Measurements from ENCODE around the gene PDE3A.

Gene PDE3A

DNA sequence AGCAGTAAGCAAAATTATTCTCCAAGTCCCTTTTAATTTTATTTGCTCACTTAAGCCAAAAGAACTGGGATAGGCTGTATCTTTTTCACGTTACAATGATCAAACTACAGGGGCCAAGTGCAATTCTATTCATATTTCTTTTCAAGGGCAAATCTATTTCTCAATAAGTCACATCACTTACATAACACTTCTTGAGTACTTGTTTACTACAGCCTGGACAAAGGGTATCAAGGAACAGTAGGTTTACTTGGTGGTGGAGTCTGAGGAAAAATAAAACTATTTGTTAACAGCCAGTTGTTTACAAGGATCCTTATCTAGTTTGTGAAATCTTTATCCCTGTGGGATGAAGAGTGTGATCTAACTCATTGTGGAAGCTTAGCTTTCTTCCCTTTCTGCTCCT is 72.1 kb downstream of the PDE3A start:
- no peak overlapping the region for H2AFZ ChIP-seq (ENCODE audit: low read length)
- no peaks in the 10 kb centered on the region for H4K20me1 ChIP-seq (ENCODE audit: insufficient read depth, low read length, poor library complexity, severe bottlenecking)
- H3K4me3 ChIP-seq (ENCODE audit: low read length, poor library complexity, severe bottlenecking), result no peak overlapping the region
- no peaks in the 10 kb centered on the region for H3K79me2 ChIP-seq (ENCODE audit: insufficient read depth, low read length)
- H3K9ac ChIP-seq (ENCODE audit: low read depth, low read length, poor library complexity, severe bottlenecking), result no peak overlapping the region
- H3F3A ChIP-seq (ENCODE audit: low read depth), result no peaks in the 10 kb centered on the region
- TF ChIP-seq EZH2phosphoT487 (IDR thresholded peaks at IDR 0.05; ENCODE audit: borderline replicate concordance), result no peak
- TF ChIP-seq, protein P1, sequence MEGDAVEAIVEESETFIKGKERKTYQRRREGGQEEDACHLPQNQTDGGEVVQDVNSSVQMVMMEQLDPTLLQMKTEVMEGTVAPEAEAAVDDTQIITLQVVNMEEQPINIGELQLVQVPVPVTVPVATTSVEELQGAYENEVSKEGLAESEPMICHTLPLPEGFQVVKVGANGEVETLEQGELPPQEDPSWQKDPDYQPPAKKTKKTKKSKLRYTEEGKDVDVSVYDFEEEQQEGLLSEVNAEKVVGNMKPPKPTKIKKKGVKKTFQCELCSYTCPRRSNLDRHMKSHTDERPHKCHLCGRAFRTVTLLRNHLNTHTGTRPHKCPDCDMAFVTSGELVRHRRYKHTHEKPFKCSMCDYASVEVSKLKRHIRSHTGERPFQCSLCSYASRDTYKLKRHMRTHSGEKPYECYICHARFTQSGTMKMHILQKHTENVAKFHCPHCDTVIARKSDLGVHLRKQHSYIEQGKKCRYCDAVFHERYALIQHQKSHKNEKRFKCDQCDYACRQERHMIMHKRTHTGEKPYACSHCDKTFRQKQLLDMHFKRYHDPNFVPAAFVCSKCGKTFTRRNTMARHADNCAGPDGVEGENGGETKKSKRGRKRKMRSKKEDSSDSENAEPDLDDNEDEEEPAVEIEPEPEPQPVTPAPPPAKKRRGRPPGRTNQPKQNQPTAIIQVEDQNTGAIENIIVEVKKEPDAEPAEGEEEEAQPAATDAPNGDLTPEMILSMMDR (conservative IDR thresholded peaks at IDR 0.05; ENCODE audit: low read length), result no peak
- H3K27me3 ChIP-seq (ENCODE audit: insufficient read depth, low read length, poor library complexity, severe bottlenecking), result no peaks in the 10 kb centered on the region
- H3K9me2 ChIP-seq (replicated peaks; ENCODE audit: low read depth, low read length), result no peaks in the 10 kb centered on the region
- H3K36me3 ChIP-seq (ENCODE audit: insufficient read depth, low read length), result no peaks in the 10 kb centered on the region
- H3K4me1 ChIP-seq (ENCODE audit: insufficient read depth, low read length, poor library complexity, severe bottlenecking), result no peaks in the 10 kb centered on the region
- no peak overlapping the region for H3K4me2 ChIP-seq (ENCODE audit: low read depth, low read length, poor library complexity, severe bottlenecking)
- H3K9me3 ChIP-seq (ENCODE audit: insufficient read depth, low read depth, low read length), result no peaks in the 10 kb centered on the region

DNA sequence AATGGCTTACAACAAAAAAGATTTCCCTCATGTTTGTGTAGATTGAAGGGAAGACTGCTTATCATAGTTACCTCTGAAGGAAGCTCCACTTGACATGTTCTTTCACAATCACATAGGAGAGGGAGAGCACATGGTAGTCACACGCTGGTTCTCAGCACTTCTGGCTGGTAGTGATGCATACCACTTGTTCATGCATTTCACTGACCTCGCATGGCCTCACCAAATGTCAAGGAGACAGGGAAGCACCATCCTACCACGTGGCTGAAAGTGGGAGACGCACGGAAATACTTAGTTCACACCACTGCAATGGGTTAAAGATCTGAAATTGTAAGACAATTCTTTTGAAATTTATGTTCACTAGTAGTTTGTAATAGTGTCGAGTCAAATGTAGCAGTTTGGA is 74.0 kb downstream of the PDE3A start:
- H3F3A ChIP-seq (ENCODE audit: low read depth), result no peaks in the 10 kb centered on the region
- H4K20me1 ChIP-seq (ENCODE audit: insufficient read depth, low read length, poor library complexity, severe bottlenecking), result no peaks in the 10 kb centered on the region
- H3K36me3 ChIP-seq (ENCODE audit: insufficient read depth, low read length), result no peaks in the 10 kb centered on the region
- H3K4me3 ChIP-seq (ENCODE audit: low read length, poor library complexity, severe bottlenecking), result no peak overlapping the region
- no peaks in the 10 kb centered on the region for H3K79me2 ChIP-seq (ENCODE audit: insufficient read depth, low read length)
- H2AFZ ChIP-seq (ENCODE audit: low read length), result no peak overlapping the region
- H3K4me2 ChIP-seq (ENCODE audit: low read depth, low read length, poor library complexity, severe bottlenecking), result no peak overlapping the region
- TF ChIP-seq, protein P1 (conservative IDR thresholded peaks at IDR 0.05; ENCODE audit: low read length), result no peak
- TF ChIP-seq EZH2phosphoT487 (IDR thresholded peaks at IDR 0.05; ENCODE audit: borderline replicate concordance), result no peak
- no peaks in the 10 kb centered on the region for H3K4me1 ChIP-seq (ENCODE audit: insufficient read depth, low read length, poor library complexity, severe bottlenecking)
- no peaks in the 10 kb centered on the region for H3K9me2 ChIP-seq (replicated peaks; ENCODE audit: low read depth, low read length)
- no peaks in the 10 kb centered on the region for H3K9me3 ChIP-seq (ENCODE audit: insufficient read depth, low read depth, low read length)
- H3K27me3 ChIP-seq (ENCODE audit: insufficient read depth, low read length, poor library complexity, severe bottlenecking), result no peaks in the 10 kb centered on the region
- H3K9ac ChIP-seq (ENCODE audit: low read depth, low read length, poor library complexity, severe bottlenecking), result no peak overlapping the region

DNA sequence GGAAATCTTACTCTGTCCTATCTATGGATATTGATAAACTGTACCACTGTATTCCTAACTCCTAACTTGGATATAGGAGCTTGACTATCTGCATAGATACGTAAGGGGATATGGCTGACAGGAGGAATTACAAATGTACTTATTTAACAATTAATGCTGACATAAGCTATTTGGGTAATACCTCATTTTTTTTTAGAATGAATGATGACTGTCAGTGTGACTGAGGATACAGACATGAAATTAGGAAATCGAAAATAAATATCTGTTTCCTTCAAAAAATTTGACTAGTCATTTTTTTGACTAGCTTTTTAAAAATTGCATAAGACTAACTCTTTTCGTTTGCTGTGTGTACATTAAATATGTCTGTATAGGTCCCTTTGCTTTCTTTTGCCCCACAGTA is 74.9 kb downstream of the PDE3A start:
- H2AFZ ChIP-seq (ENCODE audit: low read length), result no peak overlapping the region
- H3K9me3 ChIP-seq (ENCODE audit: insufficient read depth, low read depth, low read length), result no peaks in the 10 kb centered on the region
- no peak overlapping the region for H3K9ac ChIP-seq (ENCODE audit: low read depth, low read length, poor library complexity, severe bottlenecking)
- no peak overlapping the region for H3K4me2 ChIP-seq (ENCODE audit: low read depth, low read length, poor library complexity, severe bottlenecking)
- TF ChIP-seq EZH2phosphoT487 (IDR thresholded peaks at IDR 0.05; ENCODE audit: borderline replicate concordance), result no peak
- TF ChIP-seq, protein P1 (conservative IDR thresholded peaks at IDR 0.05; ENCODE audit: low read length), result no peak
- no peaks in the 10 kb centered on the region for H3K79me2 ChIP-seq (ENCODE audit: insufficient read depth, low read length)
- no peaks in the 10 kb centered on the region for H3K4me1 ChIP-seq (ENCODE audit: insufficient read depth, low read length, poor library complexity, severe bottlenecking)
- H3K27me3 ChIP-seq (ENCODE audit: insufficient read depth, low read length, poor library complexity, severe bottlenecking), result no peaks in the 10 kb centered on the region
- H3F3A ChIP-seq (ENCODE audit: low read depth), result no peaks in the 10 kb centered on the region
- no peaks in the 10 kb centered on the region for H4K20me1 ChIP-seq (ENCODE audit: insufficient read depth, low read length, poor library complexity, severe bottlenecking)
- no peaks in the 10 kb centered on the region for H3K36me3 ChIP-seq (ENCODE audit: insufficient read depth, low read length)
- no peaks in the 10 kb centered on the region for H3K9me2 ChIP-seq (replicated peaks; ENCODE audit: low read depth, low read length)
- H3K4me3 ChIP-seq (ENCODE audit: low read length, poor library complexity, severe bottlenecking), result no peak overlapping the region

Measured in Loucy (cell line).